H1 (cell line): ENCODE results near the gene TNFAIP8. TPM values are rescaled to one million over a fixed set of nuclear protein-coding genes. Genes with fewer than 3 reads are reported as not detected.

Source experiments
- CTCF ChIA-PET: fragments of 300-600 bp; sonication (Branson Sonifier 250); formaldehyde crosslinking; loops from one replicate; lab custom pipeline; 2021; ENCODE audit not compliant: partially characterized antibody; lab: Charles Lee
- POLR2A ChIA-PET: fragments of 300-600 bp; sonication (Branson Sonifier 250); formaldehyde crosslinking; loops from one replicate; lab custom pipeline; 2021; ENCODE audit warnings: inconsistent platforms; ENCODE audit not compliant: partially characterized antibody; lab: Charles Lee
- DNase-seq, 2 experiments: peaks; one replicate each; pipeline versions ENCODE4 v3.0.0 to v3.0.0-alpha.2; 2010 to 2022; ENCODE audit warnings: low spot score in 2 of 2, low read depth in 1 of 2, mixed read lengths in 1 of 2
- FAIRE-seq: peaks from 2 replicates; lab custom pipeline; 2011; peaks lifted over from hg19 to GRCh38; lab: Jason Lieb, UNC
- H2AFZ ChIP-seq: 2 replicates; pipeline ENCODE4 v1.8.1; 2012; ENCODE audit warnings: low read length, inconsistent platforms
- H2AK5ac ChIP-seq: 2 replicates; pipeline ENCODE4 v1.6.1; 2013; ENCODE audit warnings: low read depth, low read length
- H2BK120ac ChIP-seq: replicated peaks from 2 replicates; pipeline ENCODE3; 2013; ENCODE audit warnings: low read depth, low read length, inconsistent platforms
- H2BK12ac ChIP-seq: 2 replicates; pipeline ENCODE4 v1.6.1; 2013; ENCODE audit warnings: low read depth, low read length
- H2BK15ac ChIP-seq: 2 replicates; pipeline ENCODE4 v1.6.1; 2013; ENCODE audit warnings: low read length
- H2BK20ac ChIP-seq: 2 replicates; pipeline ENCODE4 v1.6.1; 2013; ENCODE audit warnings: low read length
- H2BK5ac ChIP-seq: 2 replicates; pipeline ENCODE4 v1.6.1; 2013; ENCODE audit warnings: low read depth, low read length
- H3K14ac ChIP-seq: 2 replicates; pipeline ENCODE4 v1.6.1; 2013; ENCODE audit warnings: inconsistent platforms; ENCODE audit not compliant: insufficient read length
- H3K18ac ChIP-seq: 2 replicates; pipeline ENCODE4 v1.6.1; 2013; ENCODE audit warnings: low read length; ENCODE audit errors: extremely low read depth
- H3K23ac ChIP-seq: 2 replicates; pipeline ENCODE4 v1.6.1; 2013; ENCODE audit warnings: inconsistent platforms; ENCODE audit not compliant: insufficient read length
- H3K23me2 ChIP-seq: 2 replicates; pipeline ENCODE4 v1.6.1; 2013; ENCODE audit warnings: low read depth, low read length
- H3K27ac ChIP-seq: 2 replicates; pipeline ENCODE4 v1.6.1; 2011; ENCODE audit warnings: low read depth, low read length, inconsistent platforms
- H3K27me3 ChIP-seq, 4 experiments: replicated peaks in 1 of 4; 1 replicate in 1 of 4; 2 replicates in 3 of 4; pipeline versions ENCODE4 v1.6.1 to v1.8.1; 2011 to 2013; ENCODE audit warnings: low read length in 3 of 4, mild to moderate bottlenecking in 3 of 4, inconsistent platforms in 2 of 4, mixed read lengths in 2 of 4, moderate library complexity in 1 of 4; ENCODE audit not compliant: control insufficient read depth in 3 of 4, insufficient read depth in 3 of 4; ENCODE audit errors: extremely low read depth in 1 of 4
- H3K36me3 ChIP-seq, 4 experiments: 2 replicates each; pipeline versions ENCODE4 v1.6.1 to v1.8.1; 2011 to 2013; ENCODE audit warnings: mild to moderate bottlenecking in 4 of 4, low read length in 3 of 4, moderate library complexity in 2 of 4, control low read depth in 1 of 4, inconsistent platforms in 1 of 4; ENCODE audit not compliant: insufficient read depth in 4 of 4, control insufficient read depth in 2 of 4
- H3K4ac ChIP-seq: replicated peaks from 2 replicates; pipeline ENCODE3; 2013; ENCODE audit warnings: low read length, low read depth, mixed read lengths, inconsistent platforms; ENCODE audit not compliant: insufficient read length
- H3K4me1 ChIP-seq, 4 experiments: replicated peaks in 1 of 4; 1 replicate in 1 of 4; 2 replicates in 3 of 4; pipeline versions ENCODE4 v1.6.1 to v1.8.1; 2011 to 2013; ENCODE audit warnings: low read length in 3 of 4, inconsistent platforms in 2 of 4, mixed read lengths in 1 of 4; ENCODE audit not compliant: insufficient read depth in 4 of 4, control insufficient read depth in 3 of 4
- H3K4me2 ChIP-seq, 2 experiments: 2 replicates each; pipeline versions ENCODE4 v1.6.1 to v1.8.1; 2011 to 2013; ENCODE audit warnings: low read depth in 2 of 2, low read length in 2 of 2, control low read depth in 1 of 2, inconsistent platforms in 1 of 2, mild to moderate bottlenecking in 1 of 2; ENCODE audit not compliant: insufficient read depth in 1 of 2
- H3K4me3 ChIP-seq, 4 experiments: fragments of 200-600, 300-600 bp in 1 of 4; sonication (generic), shearing (Covaris generic), sonication (Bioruptor Twin) in 1 of 4; 2 replicates each; pipeline versions ENCODE4 v1.5.1 to v1.8.1; 2011 to 2016; ENCODE audit warnings: low read length in 4 of 4, low read depth in 3 of 4, control low read depth in 2 of 4, inconsistent platforms in 2 of 4, mild to moderate bottlenecking in 2 of 4, mixed read lengths in 1 of 4, moderate library complexity in 1 of 4; ENCODE audit not compliant: insufficient read depth in 2 of 4; ENCODE audit errors: extremely low read depth in 1 of 4
- H3K56ac ChIP-seq: replicated peaks from 2 replicates; pipeline ENCODE3; 2013; ENCODE audit warnings: low read depth, mild to moderate bottlenecking, mixed read lengths, low read length, inconsistent platforms; ENCODE audit not compliant: insufficient read length
- H3K79me1 ChIP-seq: 2 replicates; pipeline ENCODE4 v1.6.1; 2013; ENCODE audit warnings: low read depth, low read length, control low read depth
- H3K79me2 ChIP-seq, 2 experiments: 2 replicates each; pipeline versions ENCODE4 v1.6.1 to v1.8.1; 2012 to 2013; ENCODE audit warnings: low read length in 2 of 2, mild to moderate bottlenecking in 2 of 2, inconsistent platforms in 1 of 2; ENCODE audit not compliant: insufficient read depth in 2 of 2, control insufficient read depth in 1 of 2
- H3K9ac ChIP-seq, 4 experiments: replicated peaks in 1 of 4; 1 replicate in 1 of 4; 2 replicates in 3 of 4; pipeline versions ENCODE4 v1.6.1 to v1.8.1; 2011 to 2013; ENCODE audit warnings: low read depth in 3 of 4, low read length in 3 of 4, control low read depth in 2 of 4, mild to moderate bottlenecking in 2 of 4, moderate library complexity in 2 of 4, inconsistent platforms in 1 of 4; ENCODE audit errors: extremely low read depth in 1 of 4
- H3K9me3 ChIP-seq, 2 experiments: 2 replicates each; pipeline versions ENCODE4 v1.6.1 to v1.8.1; 2012 to 2013; ENCODE audit warnings: mild to moderate bottlenecking in 2 of 2, moderate library complexity in 2 of 2, control low read depth in 1 of 2, inconsistent platforms in 1 of 2, low read depth in 1 of 2, low read length in 1 of 2, mixed read lengths in 1 of 2; ENCODE audit not compliant: insufficient read depth in 2 of 2
- H4K20me1 ChIP-seq, 2 experiments: replicated peaks in 1 of 2; 2 replicates each; pipeline versions ENCODE3 to v1.8.1; 2011 to 2013; ENCODE audit warnings: inconsistent platforms in 2 of 2, low read length in 2 of 2, mild to moderate bottlenecking in 1 of 2; ENCODE audit not compliant: insufficient read depth in 2 of 2, control insufficient read depth in 1 of 2
- H4K5ac ChIP-seq: 2 replicates; pipeline ENCODE4 v1.6.1; 2013; ENCODE audit warnings: low read length, low read depth, mixed read lengths, inconsistent platforms; ENCODE audit not compliant: insufficient read length
- H4K8ac ChIP-seq: 2 replicates; pipeline ENCODE4 v1.8.0; 2013; ENCODE audit warnings: mild to moderate bottlenecking, moderate library complexity, low read length, inconsistent platforms; ENCODE audit not compliant: insufficient read depth; ENCODE audit errors: extremely low read depth
- H4K91ac ChIP-seq: replicated peaks from 2 replicates; pipeline ENCODE3; 2013; ENCODE audit warnings: low read length, mixed read lengths, inconsistent platforms; ENCODE audit not compliant: insufficient read length
- BRCA1 ChIP-seq: IDR thresholded peaks from 2 replicates; pipeline ENCODE4 v1.6.1; 2012; ENCODE audit warnings: low read depth, low read length, improper control_type of control experiment
- JUND ChIP-seq: IDR thresholded peaks from 2 replicates; pipeline ENCODE4 v1.6.1; 2011; ENCODE audit warnings: mild to moderate bottlenecking, improper control_type of control experiment, low read length
- PHF8 ChIP-seq: fragments of 200-600 bp; sonication (generic); conservative IDR thresholded peaks from 2 replicates; pipeline ENCODE4 v1.7.1; 2012; ENCODE audit warnings: low read depth, mild to moderate bottlenecking, inconsistent platforms, low read length, moderate library complexity
- SP1 ChIP-seq: IDR thresholded peaks from 2 replicates; pipeline ENCODE4 v1.6.1; 2011; ENCODE audit warnings: low read depth, low read length
- YY1 ChIP-seq: IDR thresholded peaks from 2 replicates; pipeline ENCODE4 v1.6.1; 2011; ENCODE audit warnings: low read depth, mild to moderate bottlenecking, low read length
- WGBS, 2 experiments: shearing (Covaris generic) in 1 of 2; methylation state at CpG; one replicate each; pipeline versions ENCODE4 v1.1.6 to v1.1.7; 2013 to 2015; ENCODE audit warnings: low lambda C conversion rate in 2 of 2, mixed read lengths in 2 of 2, inconsistent platforms in 1 of 2, low coverage in 1 of 2, missing lambda C conversion rate in 1 of 2; ENCODE audit not compliant: insufficient replicate concordance in 2 of 2, insufficient coverage in 1 of 2, insufficient read length in 1 of 2; ENCODE audit errors: extremely low coverage in 1 of 2, missing lambda C conversion rate in 1 of 2; 5-methylcytosine and 5-hydroxymethylcytosine counted together
- polyA plus RNA-seq, 7 experiments: library from polyadenylated mRNA; depleted of rRNA in 3 of 7; stranded (reverse) in 5 of 7; unstranded in 2 of 7; fragments of >200 nt in 5 of 7; fragments of 200-250 nt in 2 of 7; gene quantifications; 1 replicate in 5 of 7; 2 replicates in 1 of 7; 4 replicates in 1 of 7; pipeline versions ENCODE4 v1.2.1 to v1.2.3, GENCODE V29; 2011 to 2013; ENCODE audit warnings: missing spikeins in 2 of 7, mixed read lengths in 2 of 7
- total RNA-seq: library from RNA; stranded (reverse); fragmentation: NEBNext Ultra II Directional; extraction: Animal tissue kit (Norgen Biotek cat#: 25700); gene quantifications from 2 replicates; pipeline ENCODE4 v1.2.1, GENCODE V29; 2021

TNFAIP8 gene
- total and polyA plus RNA-seq, 2 of the 8 experiments (the other 6 are each of a cell fraction or from before 2014, with no cell fraction given): 12.4 to 19.3 TPM

- Histone ChIP-seq H2BK5ac (no peak overlapping the region), H3K36me3 (no peaks in the 10 kb centered on the region), H3K18ac (no peak overlapping the region), H2BK120ac (no peak overlapping the region), H3K23me2 (peaks cover 10% of the 10 kb centered on the region), H3K4me1 (peaks cover 2 to 10% (median 7%) of the 10 kb centered on the region in 4 experiments; a peak in 5 of 7 replicates), H3K4me2 (no peak overlapping the region), H3K27me3 (0 out of 7 replicates have a peak, but pooled peaks cover 0 to 3% (median 1%) of the 10 kb centered on the region in 4 experiments), H3K27ac (no peak overlapping the region), H3K4ac (no peak overlapping the region), H2BK15ac (no peak overlapping the region), H3K56ac (no peak overlapping the region), H4K8ac (no peak overlapping the region), H3K14ac (no peak overlapping the region), H4K5ac (no peak overlapping the region), H2BK20ac (no peak overlapping the region), H3K9ac (no peak overlapping the region), H2BK12ac (no peak overlapping the region), H2AFZ (no peak overlapping the region), H3K23ac (no peak overlapping the region), H3K4me3 (no peak overlapping the region), H3K79me2 (peaks cover 0 to 25% of the 10 kb centered on the region in 2 experiments; a peak in 2 of 4 replicates), H2AK5ac (no peak overlapping the region), H3K9me3 (no peaks in the 10 kb centered on the region), H3K79me1 (no peaks in the 10 kb centered on the region), H4K91ac (no peak overlapping the region), H4K20me1 (no peaks in the 10 kb centered on the region)
- 63% methylated on average over 4 of the region's 4 CpGs; no CpG with 5 or more reads in 1 of the 2 experiments for WGBS, 2 experiments
- no peak for DNase-seq
- POLR2A ChIA-PET: no interaction called here
- CTCF ChIA-PET: interaction anchor here (0.6 to 3.2 kb wide), 10 partner anchors 11 to 349 kb away, joined by 3 to 16 read pairs (median 4); no protein-coding TSS in a partner anchor
- TF ChIP-seq JUND (no peak), PHF8 (no peak), SP1 (no peak), YY1 (no peak), BRCA1 (no peak)
- no peak for FAIRE-seq
Measured at GRCh38 chr5:119359737-119360413, 4.1 kb downstream of the TNFAIP8 start.
